NCI-H2196 (cell line): ENCODE results near the gene LMF1.
A peak's percentile ranks its signal among the peaks of the same experiment; 100 is the strongest.

Experiments
- DNase-seq: peaks from one replicate; lab custom pipeline; 2025; ENCODE audit not compliant: unreplicated experiment; lab: John Stamatoyannopoulos, UW

LMF1 gene

DNA sequence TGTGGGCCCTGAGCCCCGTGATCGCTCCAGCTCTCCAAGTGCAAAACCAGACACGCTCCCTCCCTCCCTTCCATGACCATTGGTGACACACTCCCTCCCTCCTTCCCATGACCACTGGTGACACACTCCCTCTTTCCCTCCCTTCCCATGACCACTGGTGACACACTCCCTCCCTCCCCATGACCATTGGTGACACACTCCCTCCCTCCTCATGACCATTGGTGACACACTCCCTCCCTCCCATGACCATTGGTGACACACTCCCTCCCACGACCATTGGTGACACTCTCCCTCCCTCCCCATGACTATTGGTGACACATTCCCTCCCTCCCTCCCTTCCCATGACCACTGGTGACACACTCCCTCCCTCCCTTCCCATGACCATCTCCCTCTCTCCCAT is 56.3 kb downstream of the LMF1 start:
- no peak for DNase-seq

DNA sequence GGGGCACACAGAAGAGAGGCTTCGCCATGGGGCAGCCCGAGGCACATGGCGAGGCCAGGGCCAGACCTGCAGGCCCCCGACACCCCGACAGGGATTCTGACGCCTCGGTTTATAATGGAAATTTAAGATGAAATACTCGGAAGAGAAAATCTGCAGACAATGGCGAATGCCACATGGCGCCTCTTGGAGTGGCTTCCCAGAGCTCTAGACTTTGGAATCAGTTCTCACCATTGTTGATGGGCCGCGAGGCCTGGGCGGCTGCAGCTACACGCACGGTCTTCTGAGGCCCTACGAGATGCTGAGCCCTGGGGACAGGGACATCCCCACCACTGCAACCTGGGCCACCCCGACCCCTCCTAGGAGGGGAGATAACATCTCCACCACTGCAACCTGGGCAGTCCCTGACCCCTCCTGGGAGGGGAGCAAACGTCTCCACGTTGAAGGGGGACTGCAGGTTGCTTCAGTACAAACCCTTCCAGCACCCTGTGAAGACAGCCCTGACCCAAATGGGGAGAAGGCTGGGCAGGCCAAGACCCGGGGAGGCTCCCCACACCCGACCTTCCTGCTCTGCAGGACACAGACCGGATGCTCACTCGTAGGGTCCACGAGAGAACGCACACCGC is 56.9 kb downstream of the LMF1 start:
- no peak for DNase-seq

DNA sequence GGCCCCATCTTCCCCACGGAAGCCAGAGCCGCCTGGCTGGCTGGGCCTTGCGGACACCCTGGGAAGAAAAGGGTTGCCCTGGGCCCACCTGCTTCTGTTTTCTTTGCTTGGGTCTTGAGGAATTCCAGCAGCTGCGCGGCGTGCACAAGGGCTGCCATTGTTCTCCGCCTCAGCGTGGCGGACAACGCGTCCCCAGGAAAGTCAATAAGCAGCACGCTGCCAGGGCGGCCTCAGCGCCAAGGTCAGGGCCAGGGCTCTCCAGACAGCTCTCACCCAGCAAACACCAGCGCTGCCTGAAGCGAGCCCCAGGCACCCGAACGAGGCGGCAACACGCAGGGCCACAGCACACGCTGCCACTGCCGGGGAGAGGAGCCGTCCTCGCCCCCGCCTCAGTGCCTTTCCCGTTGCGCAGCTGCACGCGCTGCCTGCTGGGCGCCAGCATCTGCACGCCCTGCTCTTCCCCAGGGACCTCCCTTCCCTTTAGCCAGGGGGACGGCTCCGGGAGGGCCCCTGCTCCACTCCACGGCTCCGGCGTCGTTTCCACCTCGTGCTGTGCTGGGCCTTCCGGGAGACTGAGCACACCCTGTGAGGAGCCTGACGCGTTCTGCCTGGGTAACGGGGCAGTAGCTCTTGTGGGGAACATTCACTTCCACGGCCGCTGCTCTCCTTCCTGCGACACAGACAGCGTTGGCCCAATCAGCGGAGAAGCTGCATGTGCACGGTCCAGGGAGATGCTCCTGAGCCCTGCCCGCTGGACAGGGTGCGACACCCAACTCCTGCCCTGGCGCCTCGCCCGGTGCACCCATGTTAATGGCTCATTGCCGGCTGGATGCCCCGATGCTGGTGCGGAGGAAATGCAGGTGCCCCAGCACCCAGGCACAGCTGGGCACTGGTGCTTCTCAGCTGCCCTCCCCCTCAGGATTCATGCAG is 57.8 kb downstream of the LMF1 start:
- DNase-seq = peak; percentile 6

DNA sequence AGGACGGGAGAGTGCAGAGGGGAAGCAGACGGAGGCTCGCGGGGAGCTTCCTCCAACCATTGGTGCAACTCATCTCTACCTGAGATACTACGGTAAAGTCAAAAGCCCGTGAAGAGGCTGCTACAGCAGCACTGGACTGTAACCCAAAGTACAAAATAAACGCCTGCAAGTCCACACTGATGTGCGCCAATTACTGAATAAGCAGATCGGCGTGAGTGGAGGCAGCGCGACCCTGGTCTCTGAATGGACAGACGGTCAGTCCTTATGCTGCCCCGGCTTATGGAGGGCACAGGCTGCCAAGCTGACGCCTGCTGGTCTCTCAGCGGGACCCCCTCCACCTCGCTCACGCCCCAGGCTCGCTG is 58.5 kb downstream of the LMF1 start:
- DNase-seq = no peak

DNA sequence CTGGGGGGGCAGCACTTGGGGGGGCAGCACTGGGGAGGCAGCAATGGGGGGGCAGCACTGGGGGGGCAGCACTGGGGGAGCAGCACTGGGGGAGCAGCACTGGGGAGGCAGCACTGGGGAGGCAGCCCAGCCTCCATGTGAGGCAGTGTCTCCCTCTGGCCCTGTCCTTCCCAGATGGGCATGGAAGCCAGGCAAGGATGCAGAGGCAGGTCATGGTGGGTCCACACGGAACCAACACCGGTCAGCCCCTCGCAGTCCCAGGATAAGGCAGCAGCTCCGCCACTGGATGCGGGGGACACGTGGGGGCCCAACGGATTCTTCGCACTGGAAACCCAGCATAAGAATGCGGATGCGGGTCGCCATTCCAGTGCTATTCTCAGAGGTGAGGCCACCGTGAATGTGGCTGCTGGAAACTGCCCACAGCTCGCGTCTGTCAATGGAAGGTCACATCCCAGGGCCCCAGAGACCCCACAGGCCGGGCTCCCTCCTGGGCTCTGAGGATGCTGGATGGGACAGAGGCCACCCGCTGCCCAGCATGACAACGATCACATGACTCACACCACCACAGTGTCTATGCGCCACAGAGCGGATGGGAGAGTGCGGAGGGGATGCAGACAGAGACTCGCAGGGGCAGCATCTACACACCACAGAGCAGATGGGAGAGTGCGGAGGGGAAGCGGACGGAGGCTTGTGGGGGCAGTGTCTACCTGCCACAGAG is 59.0 kb downstream of the LMF1 start:
- no peak for DNase-seq

DNA sequence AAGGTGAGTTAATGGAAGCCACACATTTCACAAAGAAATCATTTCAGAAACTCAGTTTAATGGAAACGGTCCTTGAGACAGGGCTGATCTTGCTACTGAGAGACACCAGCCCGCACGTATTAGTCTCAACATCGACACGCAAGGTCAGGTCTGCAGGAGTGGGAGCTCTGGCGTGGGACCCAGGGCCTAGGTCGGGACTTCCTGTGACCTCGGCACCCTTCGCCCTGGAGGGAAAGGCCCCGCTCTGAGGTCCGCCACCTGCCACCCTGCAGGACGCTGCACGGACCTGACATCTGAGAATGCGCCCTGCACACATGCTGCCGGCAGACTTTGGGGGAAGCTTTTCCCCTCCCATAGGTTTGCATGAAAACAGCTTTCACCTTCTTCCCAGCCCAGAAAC is 59.7 kb downstream of the LMF1 start:
- DNase-seq = no peak

- no peak for DNase-seq
Observed at GRCh38 chr16:910181-910580, 60.6 kb downstream of the LMF1 start.

- no peak for DNase-seq
Observed at GRCh38 chr16:909281-910000, 61.3 kb downstream of the LMF1 start.

GRCh38 chr16:908526-909155 is 62.1 kb downstream of the LMF1 start:
- DNase-seq = no peak

DNA sequence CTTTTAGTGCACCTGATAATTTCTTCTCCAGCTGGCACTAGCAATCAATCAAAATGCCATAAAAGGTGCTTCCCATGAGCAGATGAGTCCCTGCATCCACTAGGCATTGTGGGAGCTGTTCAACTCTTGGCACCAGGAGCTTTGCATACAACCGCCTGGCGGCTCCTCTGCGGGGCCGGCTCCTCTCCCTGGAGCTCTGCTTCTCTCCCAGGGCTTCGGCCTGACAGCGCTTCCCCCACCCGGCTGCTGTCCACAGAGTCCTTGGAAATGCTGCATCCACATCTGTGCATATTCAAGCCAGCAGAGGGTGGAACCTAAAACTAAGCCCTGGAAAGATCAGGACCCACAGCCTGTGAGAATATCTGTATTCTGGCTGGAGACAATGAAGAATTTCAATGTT is 62.9 kb downstream of the LMF1 start:
- DNase-seq = no peak

- DNase-seq = no peak
Observed at GRCh38 chr16:907361-907760, 63.4 kb downstream of the LMF1 start.

DNA sequence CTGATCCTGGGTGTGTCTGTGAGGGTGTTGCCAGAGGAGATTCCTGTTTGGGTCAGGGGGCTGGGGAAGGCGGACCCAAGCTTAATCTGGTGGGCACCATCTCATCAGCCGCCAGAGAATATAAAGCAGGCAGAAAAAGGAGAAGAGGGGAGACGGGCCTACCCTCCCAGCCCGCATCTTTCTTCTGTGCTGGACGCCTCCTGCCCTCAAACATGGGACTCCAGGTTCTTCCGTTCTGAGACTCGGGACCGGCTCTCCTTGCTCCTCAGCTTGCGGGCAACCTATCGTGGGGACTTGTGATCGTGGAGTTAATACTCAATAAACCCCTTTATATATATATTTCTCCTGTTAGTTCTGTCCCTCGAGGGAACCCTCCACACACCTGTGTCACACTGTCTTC is 64.5 kb downstream of the LMF1 start:
- DNase-seq = no peak

DNA sequence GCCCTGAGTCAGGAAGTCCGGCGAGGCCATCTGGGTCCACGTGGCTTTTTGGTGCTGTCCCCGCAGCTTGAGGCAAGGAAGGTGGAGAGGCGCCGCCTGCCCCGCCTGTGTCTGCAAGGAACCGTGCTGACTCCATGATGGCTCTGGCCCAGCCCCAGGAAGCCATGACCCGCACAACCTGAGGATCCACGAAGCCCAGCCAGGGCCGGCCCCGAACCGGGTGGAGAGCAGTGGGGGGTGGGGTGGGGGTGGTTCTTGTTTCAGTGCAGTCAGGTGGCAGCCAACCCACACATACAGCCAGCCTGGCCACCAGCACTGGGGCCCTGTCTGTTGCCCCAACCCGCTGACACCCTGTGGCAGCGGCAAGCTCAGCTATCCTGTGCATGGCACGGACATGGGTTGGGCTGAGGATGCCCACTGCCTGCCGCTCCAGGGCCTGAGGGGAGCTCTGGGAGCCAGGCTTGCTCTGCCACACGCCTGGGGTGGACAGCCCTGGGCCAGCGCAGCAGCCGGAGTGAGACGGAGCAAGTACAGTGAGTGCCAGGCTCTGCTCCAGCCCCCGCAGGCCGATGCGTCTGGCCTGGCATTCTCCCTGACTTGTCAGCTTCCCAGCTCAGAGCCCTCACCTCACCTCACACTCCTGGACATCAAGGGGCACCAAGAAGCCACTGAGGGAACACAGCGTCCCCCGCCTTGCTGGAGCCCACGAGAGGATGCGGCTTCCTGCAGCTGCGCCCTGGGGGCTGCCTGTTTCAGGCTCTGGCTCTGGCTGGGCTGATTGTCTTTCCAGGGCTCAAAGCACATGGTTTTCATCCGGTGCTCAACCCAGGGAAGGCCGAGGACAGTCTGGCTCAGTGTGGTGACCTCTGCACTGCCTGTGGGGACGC is 68.8 kb downstream of the LMF1 start:
- no peak for DNase-seq

DNA sequence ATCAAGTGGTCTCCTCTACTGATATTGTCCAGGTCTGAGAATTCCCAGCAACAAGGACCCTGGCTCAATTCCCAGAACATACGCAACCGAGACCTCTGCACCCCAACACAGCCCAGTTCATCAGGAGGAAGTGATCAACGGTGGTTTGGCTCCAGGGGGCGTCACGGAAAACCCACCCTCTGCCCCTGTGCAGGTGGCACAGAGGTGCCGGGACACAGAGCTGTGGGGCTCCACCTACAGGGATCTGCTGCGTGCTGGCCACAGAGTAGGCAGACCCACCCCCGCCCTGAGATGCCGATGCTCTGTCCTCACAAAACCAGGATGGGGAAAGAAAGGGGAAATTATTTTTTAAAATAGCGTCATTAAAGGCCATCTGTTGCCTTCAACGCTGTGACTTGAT is 69.6 kb downstream of the LMF1 start:
- DNase-seq = no peak

DNA sequence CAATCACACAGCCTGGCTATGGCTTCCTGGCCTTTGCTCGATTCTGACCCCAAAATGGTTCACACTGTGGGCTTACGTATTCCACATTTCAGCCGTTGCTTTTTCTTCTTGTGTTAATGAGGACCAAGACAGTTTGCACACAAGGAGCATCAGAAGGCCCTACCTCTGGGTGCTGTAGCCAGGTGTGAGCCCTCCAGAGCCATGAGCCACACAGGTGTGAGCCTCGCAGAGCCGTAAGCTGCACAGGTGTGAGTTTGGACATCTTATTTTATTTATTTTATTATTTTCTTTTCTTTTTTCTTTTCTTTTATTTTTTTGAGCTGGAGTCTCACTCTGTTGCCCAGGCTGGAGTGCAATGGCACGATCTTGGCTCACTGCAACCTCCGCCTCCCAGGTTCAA is 70.6 kb downstream of the LMF1 start:
- DNase-seq = no peak

DNA sequence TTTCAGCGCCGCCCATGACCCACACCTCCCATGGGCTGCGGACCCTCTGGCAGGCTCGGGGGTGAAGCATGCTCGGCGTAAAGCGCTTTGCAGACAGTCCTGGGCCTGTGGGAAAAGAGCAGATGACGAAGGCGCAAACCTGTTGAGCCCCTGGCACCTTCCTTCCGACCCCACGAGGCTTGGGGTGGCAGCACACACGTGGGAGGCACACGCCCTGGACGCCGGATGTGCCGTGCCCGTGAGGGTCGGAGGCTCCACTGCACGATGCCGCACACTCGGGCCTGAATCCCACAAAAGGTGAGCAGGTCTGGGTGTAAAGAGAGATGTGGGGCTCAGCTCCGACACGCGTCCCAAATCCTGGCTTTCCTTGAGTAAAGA is 71.1 kb downstream of the LMF1 start:
- DNase-seq = no peak

DNA sequence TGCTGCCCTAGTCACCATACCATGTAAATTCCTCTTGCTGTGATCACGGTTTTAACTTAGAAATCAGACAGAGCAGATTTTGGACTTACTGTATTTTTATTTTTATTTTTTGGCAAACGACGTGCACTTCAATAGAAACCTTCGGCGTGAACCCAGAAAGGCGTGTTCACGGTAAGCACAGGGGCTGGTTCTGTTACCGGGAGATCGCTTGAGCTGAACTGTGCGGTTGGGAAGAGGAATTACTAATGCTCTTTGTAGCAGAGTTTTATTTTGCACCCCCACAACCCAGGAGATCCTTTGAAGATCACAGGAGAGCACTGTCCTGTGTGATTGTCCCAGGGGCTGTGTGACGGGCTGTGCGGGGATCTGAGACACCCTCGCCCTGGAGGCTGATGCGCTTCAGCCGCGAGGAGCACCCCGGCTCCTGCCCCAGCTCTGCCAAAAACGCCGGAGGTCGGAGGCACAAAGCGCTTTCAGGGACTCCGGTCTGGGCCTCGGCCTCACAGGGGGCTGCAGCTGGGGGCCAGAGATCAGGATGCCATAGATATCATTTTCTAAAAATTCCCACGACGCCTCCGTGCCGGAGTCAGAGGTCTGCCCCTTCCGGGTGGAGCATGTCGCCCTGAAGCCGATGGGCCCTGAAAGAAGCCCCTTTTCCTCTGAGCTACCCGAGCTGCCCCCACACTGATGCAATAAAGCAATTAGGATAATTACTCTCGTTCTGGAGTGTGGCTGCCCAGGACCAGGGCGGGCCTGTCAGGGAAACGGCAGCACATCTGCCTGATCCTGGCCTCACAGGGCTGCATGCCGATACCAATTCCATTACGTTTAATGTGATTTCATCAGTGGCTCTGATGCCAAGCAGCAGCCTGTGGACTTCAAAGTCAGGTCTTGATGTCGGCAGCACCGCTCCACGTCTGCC is 71.8 kb downstream of the LMF1 start:
- DNase-seq = no peak

DNA sequence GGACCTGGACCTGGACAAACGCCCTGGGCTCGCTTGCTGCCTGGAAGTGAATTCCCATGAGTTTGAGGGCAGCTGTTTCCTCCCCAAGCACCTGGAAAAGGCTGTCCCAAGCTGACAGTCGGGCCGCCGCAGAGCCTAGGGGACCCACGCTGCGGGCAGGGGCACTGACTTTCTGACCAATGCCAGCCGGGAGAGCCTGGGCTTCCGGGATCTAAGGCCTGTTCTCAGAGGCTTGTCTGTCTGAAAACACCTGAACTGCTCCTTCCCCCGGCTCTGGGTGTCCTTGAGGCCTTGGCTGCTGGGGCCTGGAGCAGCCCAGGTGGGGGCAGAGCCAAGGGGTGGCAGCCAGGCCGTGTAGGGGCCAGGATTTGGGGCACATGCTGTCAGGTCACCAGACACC is 72.6 kb downstream of the LMF1 start:
- DNase-seq = no peak

DNA sequence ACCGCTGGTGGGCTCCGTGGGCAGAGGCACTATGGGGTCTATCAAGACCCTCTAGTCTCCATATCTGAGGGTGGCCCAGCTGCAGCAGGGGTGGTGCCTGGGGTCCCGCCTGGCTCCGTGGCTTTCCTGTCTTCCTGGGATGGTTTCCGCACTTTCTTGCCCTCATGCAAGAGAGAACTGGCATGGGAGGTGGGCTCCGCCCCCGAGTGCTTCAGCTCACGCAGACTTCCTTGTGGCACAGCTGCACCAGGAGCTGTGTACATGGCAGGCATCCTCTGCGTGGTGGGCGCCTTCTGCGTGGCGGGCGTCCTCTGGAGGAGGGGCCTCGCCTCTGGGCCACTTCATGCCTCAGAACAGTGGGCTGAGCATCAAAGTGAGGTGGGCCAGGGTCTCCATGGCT is 73.1 kb downstream of the LMF1 start:
- DNase-seq = no peak
